ENCODE results near the gene WDR37.

DNA sequence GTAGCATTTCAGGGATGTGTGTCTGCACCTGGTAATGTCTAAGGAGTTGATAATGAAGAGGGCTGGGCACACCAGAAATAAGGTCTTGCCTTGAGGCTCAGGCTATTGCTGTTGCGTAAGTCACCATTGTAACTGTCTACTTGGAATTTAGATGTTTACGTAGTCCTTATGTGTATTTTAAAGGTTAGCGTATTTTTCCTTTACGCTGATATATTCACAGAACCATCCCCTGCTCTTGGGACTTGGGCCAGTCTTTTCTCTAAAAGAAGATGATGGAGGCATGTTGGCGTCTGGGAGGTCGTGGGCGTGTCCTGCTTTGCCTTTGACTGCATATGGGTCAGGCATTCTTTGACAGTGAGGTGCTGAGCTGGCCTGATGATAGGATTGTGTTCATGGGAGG, 14.7 kb downstream of the WDR37 start:
- TF ChIP-seq, protein P1, sequence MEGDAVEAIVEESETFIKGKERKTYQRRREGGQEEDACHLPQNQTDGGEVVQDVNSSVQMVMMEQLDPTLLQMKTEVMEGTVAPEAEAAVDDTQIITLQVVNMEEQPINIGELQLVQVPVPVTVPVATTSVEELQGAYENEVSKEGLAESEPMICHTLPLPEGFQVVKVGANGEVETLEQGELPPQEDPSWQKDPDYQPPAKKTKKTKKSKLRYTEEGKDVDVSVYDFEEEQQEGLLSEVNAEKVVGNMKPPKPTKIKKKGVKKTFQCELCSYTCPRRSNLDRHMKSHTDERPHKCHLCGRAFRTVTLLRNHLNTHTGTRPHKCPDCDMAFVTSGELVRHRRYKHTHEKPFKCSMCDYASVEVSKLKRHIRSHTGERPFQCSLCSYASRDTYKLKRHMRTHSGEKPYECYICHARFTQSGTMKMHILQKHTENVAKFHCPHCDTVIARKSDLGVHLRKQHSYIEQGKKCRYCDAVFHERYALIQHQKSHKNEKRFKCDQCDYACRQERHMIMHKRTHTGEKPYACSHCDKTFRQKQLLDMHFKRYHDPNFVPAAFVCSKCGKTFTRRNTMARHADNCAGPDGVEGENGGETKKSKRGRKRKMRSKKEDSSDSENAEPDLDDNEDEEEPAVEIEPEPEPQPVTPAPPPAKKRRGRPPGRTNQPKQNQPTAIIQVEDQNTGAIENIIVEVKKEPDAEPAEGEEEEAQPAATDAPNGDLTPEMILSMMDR (IDR thresholded peaks at IDR 0.05) = no peak
- no peak for TF ChIP-seq POLR2A (IDR thresholded peaks at IDR 0.05)

Data from uterus (tissue), 2 donors.